ENCODE results near the gene PHTF1. TPM values are rescaled to one million over a fixed set of nuclear protein-coding genes. Genes with fewer than 3 reads are reported as not detected.

The PHTF1 gene
- polyA plus RNA-seq, 1 donor from 2014 or later: 46.1 TPM

- Histone ChIP-seq H4K20me1 (ENCODE audit: insufficient read depth) (no peaks in the 10 kb centered on the region), H3K4me3 (ENCODE audit: low read length) (no peak overlapping the region), H3F3A (ENCODE audit: insufficient read depth, low read length, poor library complexity, severe bottlenecking) (no peaks in the 10 kb centered on the region), H3K27me3 (ENCODE audit: insufficient read depth, low read depth, low read length) (no peaks in the 10 kb centered on the region), H2AFZ (ENCODE audit: low read depth, low read length) (no peak overlapping the region), H3K9me2 (ENCODE audit: insufficient read depth, low read length) (no peaks in the 10 kb centered on the region), H3K36me3 (ENCODE audit: insufficient read depth, low read length) (no peaks in the 10 kb centered on the region), H3K9ac (ENCODE audit: low read length) (no peak overlapping the region), H3K79me2 (replicated peaks; ENCODE audit: insufficient read depth, low read length) (no peaks in the 10 kb centered on the region), H3K9me3 (ENCODE audit: low read length) (no peaks in the 10 kb centered on the region), H3K27ac (ENCODE audit: low read length) (no peak overlapping the region), H3K4me2 (ENCODE audit: low read length) (no peak overlapping the region)
- TF ChIP-seq, protein P1, sequence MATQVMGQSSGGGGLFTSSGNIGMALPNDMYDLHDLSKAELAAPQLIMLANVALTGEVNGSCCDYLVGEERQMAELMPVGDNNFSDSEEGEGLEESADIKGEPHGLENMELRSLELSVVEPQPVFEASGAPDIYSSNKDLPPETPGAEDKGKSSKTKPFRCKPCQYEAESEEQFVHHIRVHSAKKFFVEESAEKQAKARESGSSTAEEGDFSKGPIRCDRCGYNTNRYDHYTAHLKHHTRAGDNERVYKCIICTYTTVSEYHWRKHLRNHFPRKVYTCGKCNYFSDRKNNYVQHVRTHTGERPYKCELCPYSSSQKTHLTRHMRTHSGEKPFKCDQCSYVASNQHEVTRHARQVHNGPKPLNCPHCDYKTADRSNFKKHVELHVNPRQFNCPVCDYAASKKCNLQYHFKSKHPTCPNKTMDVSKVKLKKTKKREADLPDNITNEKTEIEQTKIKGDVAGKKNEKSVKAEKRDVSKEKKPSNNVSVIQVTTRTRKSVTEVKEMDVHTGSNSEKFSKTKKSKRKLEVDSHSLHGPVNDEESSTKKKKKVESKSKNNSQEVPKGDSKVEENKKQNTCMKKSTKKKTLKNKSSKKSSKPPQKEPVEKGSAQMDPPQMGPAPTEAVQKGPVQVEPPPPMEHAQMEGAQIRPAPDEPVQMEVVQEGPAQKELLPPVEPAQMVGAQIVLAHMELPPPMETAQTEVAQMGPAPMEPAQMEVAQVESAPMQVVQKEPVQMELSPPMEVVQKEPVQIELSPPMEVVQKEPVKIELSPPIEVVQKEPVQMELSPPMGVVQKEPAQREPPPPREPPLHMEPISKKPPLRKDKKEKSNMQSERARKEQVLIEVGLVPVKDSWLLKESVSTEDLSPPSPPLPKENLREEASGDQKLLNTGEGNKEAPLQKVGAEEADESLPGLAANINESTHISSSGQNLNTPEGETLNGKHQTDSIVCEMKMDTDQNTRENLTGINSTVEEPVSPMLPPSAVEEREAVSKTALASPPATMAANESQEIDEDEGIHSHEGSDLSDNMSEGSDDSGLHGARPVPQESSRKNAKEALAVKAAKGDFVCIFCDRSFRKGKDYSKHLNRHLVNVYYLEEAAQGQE (IDR thresholded peaks at IDR 0.05; ENCODE audit: borderline replicate concordance): no peak
- no peak for TF ChIP-seq SMC3 (conservative IDR thresholded peaks at IDR 0.05; ENCODE audit: poor library complexity)
- TF ChIP-seq EZH2 (IDR thresholded peaks at IDR 0.05; ENCODE audit: borderline replicate concordance, insufficient read depth, low read length, poor library complexity, severe bottlenecking): no peak
- no peak for TF ChIP-seq POLR2AphosphoS5 (IDR thresholded peaks at IDR 0.05)
- TF ChIP-seq EP300 (conservative IDR thresholded peaks at IDR 0.05; ENCODE audit: poor library complexity, severe bottlenecking): no peak
- no peak for TF ChIP-seq MXI1 (conservative IDR thresholded peaks at IDR 0.05; ENCODE audit: poor library complexity, severe bottlenecking)
- TF ChIP-seq TAF1 (IDR thresholded peaks at IDR 0.05; ENCODE audit: low read depth): no peak
- TF ChIP-seq CTCF (IDR thresholded peaks at IDR 0.05; ENCODE audit: poor library complexity, severe bottlenecking): no peak
- no peak for TF ChIP-seq RAD21 (conservative IDR thresholded peaks at IDR 0.05)
Observed at GRCh38 chr1:113674591-113674990, 84.7 kb downstream of the PHTF1 start.

GRCh38 chr1:113672491-113672890 lies 86.8 kb downstream of the PHTF1 start:
- H3K9me3 ChIP-seq (ENCODE audit: low read length): no peaks in the 10 kb centered on the region
- H3K4me2 ChIP-seq (ENCODE audit: low read length): no peak overlapping the region
- H3K4me3 ChIP-seq (ENCODE audit: low read length): no peak overlapping the region
- no peak overlapping the region for H3K27ac ChIP-seq (ENCODE audit: low read length)
- no peaks in the 10 kb centered on the region for H4K20me1 ChIP-seq (ENCODE audit: insufficient read depth)
- no peak overlapping the region for H3K9ac ChIP-seq (ENCODE audit: low read length)
- H3K9me2 ChIP-seq (ENCODE audit: insufficient read depth, low read length): no peaks in the 10 kb centered on the region
- H3K27me3 ChIP-seq (ENCODE audit: insufficient read depth, low read depth, low read length): no peaks in the 10 kb centered on the region
- H3K79me2 ChIP-seq (replicated peaks; ENCODE audit: insufficient read depth, low read length): no peaks in the 10 kb centered on the region
- H3F3A ChIP-seq (ENCODE audit: insufficient read depth, low read length, poor library complexity, severe bottlenecking): no peaks in the 10 kb centered on the region
- H3K36me3 ChIP-seq (ENCODE audit: insufficient read depth, low read length): no peaks in the 10 kb centered on the region
- no peak overlapping the region for H2AFZ ChIP-seq (ENCODE audit: low read depth, low read length)
- no peak for TF ChIP-seq EP300 (conservative IDR thresholded peaks at IDR 0.05; ENCODE audit: poor library complexity, severe bottlenecking)
- no peak for TF ChIP-seq POLR2AphosphoS5 (IDR thresholded peaks at IDR 0.05)
- TF ChIP-seq SMC3 (conservative IDR thresholded peaks at IDR 0.05; ENCODE audit: poor library complexity): no peak
- no peak for TF ChIP-seq RAD21 (conservative IDR thresholded peaks at IDR 0.05)
- no peak for TF ChIP-seq CTCF (IDR thresholded peaks at IDR 0.05; ENCODE audit: poor library complexity, severe bottlenecking)
- TF ChIP-seq EZH2 (IDR thresholded peaks at IDR 0.05; ENCODE audit: borderline replicate concordance, insufficient read depth, low read length, poor library complexity, severe bottlenecking): no peak
- TF ChIP-seq, protein P1 (IDR thresholded peaks at IDR 0.05; ENCODE audit: borderline replicate concordance): no peak
- no peak for TF ChIP-seq TAF1 (IDR thresholded peaks at IDR 0.05; ENCODE audit: low read depth)
- no peak for TF ChIP-seq MXI1 (conservative IDR thresholded peaks at IDR 0.05; ENCODE audit: poor library complexity, severe bottlenecking)

Data from neural cell (in vitro differentiated cells).